PC-9 (cell line): ENCODE data around the gene ATRNL1. TPM values are rescaled to one million over a fixed set of nuclear protein-coding genes. Genes with fewer than 3 reads are reported as not detected.

ENCODE experiments used
- BruUV-seq: library from RNA; stranded (reverse); fragments of 400-500 nt; replicated peaks from 2 replicates; lab custom pipeline; 2021; lab: Mats Ljungman, UMichigan
- CTCF ChIA-PET: fragments of 300-600 bp; sonication (Branson Sonifier 250); formaldehyde crosslinking; loops from one replicate; lab custom pipeline; 2022; ENCODE audit warnings: antibody characterized with exemption; lab: Charles Lee
- POLR2A ChIA-PET: fragments of 300-600 bp; sonication (Branson Sonifier 250); formaldehyde crosslinking; loops from one replicate; lab custom pipeline; 2022; ENCODE audit warnings: antibody characterized with exemption; ENCODE audit not compliant: unreplicated experiment; lab: Charles Lee
- DNase-seq, 2 experiments: peaks; one replicate each; pipeline versions ENCODE4 v3.0.0 to v3.0.0-alpha.2; 2015 to 2022; ENCODE audit warnings: mixed read lengths in 1 of 2
- H2AFZ ChIP-seq: fragments of 200-600 bp; sonication (generic); 2 replicates; pipeline ENCODE4 v1.8.1; 2017; ENCODE audit warnings: antibody characterized with exemption
- H3F3A ChIP-seq: fragments of 200-600 bp; sonication (generic); 2 replicates; pipeline ENCODE4 v1.8.1; 2017; ENCODE audit warnings: antibody characterized with exemption, mild to moderate bottlenecking, low read depth; ENCODE audit not compliant: insufficient read depth
- H3K27ac ChIP-seq: fragments of 200-600 bp; sonication (generic); 2 replicates; pipeline ENCODE4 v1.6.1; 2016; ENCODE audit warnings: mixed run types
- H3K27me3 ChIP-seq: fragments of 200-600 bp; sonication (generic); 2 replicates; pipeline ENCODE4 v1.6.1; 2016; ENCODE audit warnings: low read depth, mixed run types; ENCODE audit not compliant: insufficient read depth
- H3K36me3 ChIP-seq: fragments of 200-600 bp; sonication (generic); 2 replicates; pipeline ENCODE4 v1.6.1; 2016; ENCODE audit warnings: low read depth, mixed run types
- H3K4me1 ChIP-seq: fragments of 200-600 bp; sonication (generic); replicated peaks from 2 replicates; pipeline ENCODE4 v1.6.1; 2016; ENCODE audit warnings: mixed run types; ENCODE audit not compliant: insufficient read depth
- H3K4me2 ChIP-seq: fragments of 200-600 bp; sonication (generic); 2 replicates; pipeline ENCODE4 v1.6.1; 2017; ENCODE audit warnings: mixed run types
- H3K4me3 ChIP-seq: fragments of 200-600 bp; sonication (generic); 2 replicates; pipeline ENCODE4 v1.6.1; 2016; ENCODE audit warnings: mixed run types
- H3K79me2 ChIP-seq: fragments of 200-600 bp; sonication (generic); 2 replicates; pipeline ENCODE4 v1.6.1; 2017; ENCODE audit warnings: low read depth, mixed run types
- H3K9me2 ChIP-seq: fragments of 200-600 bp; sonication (generic); 2 replicates; pipeline ENCODE4 v1.8.1; 2017; ENCODE audit warnings: mild to moderate bottlenecking; ENCODE audit not compliant: insufficient read depth
- H3K9me3 ChIP-seq: fragments of 200-600 bp; sonication (generic); 2 replicates; pipeline ENCODE4 v1.8.1; 2016; ENCODE audit warnings: low read depth; ENCODE audit not compliant: insufficient read depth
- H4K20me1 ChIP-seq: fragments of 200-600 bp; sonication (generic); 2 replicates; pipeline ENCODE4 v1.8.1; 2017; ENCODE audit not compliant: insufficient read depth
- CTCF ChIP-seq: fragments of 200-600 bp; sonication (generic); conservative IDR thresholded peaks from 2 replicates; pipeline ENCODE4 v1.6.1; 2017; ENCODE audit warnings: mixed run types, antibody characterized with exemption, mild to moderate bottlenecking, moderate library complexity
- EZH2 ChIP-seq: fragments of 200-600 bp; sonication (generic); IDR thresholded peaks from 2 replicates; pipeline ENCODE4 v1.8.0; 2017; ENCODE audit warnings: antibody characterized with exemption, low read depth
- intact Hi-C: fragments of 100-400 bp; cut with micrococcal nuclease; formaldehyde crosslinking; loops from one replicate; pipeline ENCODE4 v1.10.0; 2022; ENCODE audit not compliant: unreplicated experiment
- total RNA-seq: library from RNA; stranded (reverse); gene quantifications from 2 replicates; pipeline ENCODE4 v1.2.3, GENCODE V29; 2021

Gene ATRNL1
- total RNA-seq, 1 experiment from 2014 or later: not detected

DNA sequence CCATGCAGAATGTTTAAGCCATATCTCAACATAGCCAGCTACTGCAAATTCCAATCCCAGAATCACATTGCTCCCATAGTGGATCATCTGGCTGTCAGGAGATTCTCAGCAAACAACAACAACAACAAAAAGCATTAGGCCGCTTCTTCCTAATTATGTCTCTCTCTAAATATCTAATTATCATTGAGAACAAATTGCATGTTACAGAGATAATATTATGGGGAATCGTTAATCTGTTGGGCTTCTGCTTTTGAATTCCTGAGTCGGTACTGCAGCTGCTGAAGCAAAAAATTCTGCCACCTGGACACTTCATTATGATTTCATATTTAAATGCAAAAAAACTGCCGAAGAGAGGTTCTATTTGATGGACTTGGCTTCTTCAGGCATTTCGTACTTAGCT, 791.2 kb downstream of the ATRNL1 start:
- Histone ChIP-seq H3F3A (no peaks in the 10 kb centered on the region), H2AFZ (no peak overlapping the region), H3K36me3 (no peaks in the 10 kb centered on the region), H3K4me2 (no peak overlapping the region), H4K20me1 (no peaks in the 10 kb centered on the region), H3K27ac (no peak overlapping the region), H3K9me2 (no peaks in the 10 kb centered on the region), H3K27me3 (peaks cover 8% of the 10 kb centered on the region; the same call in 1 of the 2 replicates), H3K4me1 (no peaks in the 10 kb centered on the region), H3K9me3 (no peaks in the 10 kb centered on the region), H3K4me3 (no peak overlapping the region), H3K79me2 (no peaks in the 10 kb centered on the region)
- ChIA-PET POLR2A (no interaction called here), CTCF (no interaction called here)
- TF ChIP-seq CTCF (no peak), EZH2 (no peak)
- intact Hi-C loops: no loop called here
- no peak for DNase-seq
- no TSS peak for BruUV-seq

DNA sequence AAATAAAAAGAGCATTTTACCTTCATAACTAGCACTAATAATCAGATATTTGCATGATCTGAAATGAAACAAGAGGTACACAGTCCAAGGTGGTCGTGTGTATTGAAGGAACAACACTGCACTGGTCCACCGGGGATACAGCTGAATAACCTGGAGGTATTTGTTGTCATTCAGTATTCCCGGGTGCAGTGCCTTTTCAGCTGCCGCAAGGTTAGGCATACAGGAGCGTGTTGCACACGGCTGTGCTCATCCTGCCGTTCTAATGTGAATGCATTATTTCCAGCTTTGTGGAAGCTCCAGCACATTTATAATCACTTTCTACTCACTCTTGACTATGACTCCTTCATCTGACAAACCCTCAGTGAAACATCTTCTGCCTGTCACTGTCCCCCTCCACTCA, 802.0 kb downstream of the ATRNL1 start:
- Histone ChIP-seq H3K4me1 (no peaks in the 10 kb centered on the region), H3K4me2 (no peak overlapping the region), H2AFZ (no peak overlapping the region), H3K27ac (no peak overlapping the region), H3K36me3 (no peaks in the 10 kb centered on the region), H3K79me2 (no peaks in the 10 kb centered on the region), H3F3A (no peaks in the 10 kb centered on the region), H3K4me3 (no peak overlapping the region), H3K9me3 (no peaks in the 10 kb centered on the region), H3K27me3 (peaks cover 20% of the 10 kb centered on the region; the same call in 1 of the 2 replicates), H3K9me2 (no peaks in the 10 kb centered on the region), H4K20me1 (no peaks in the 10 kb centered on the region)
- intact Hi-C loops: no loop called here
- no TSS peak for BruUV-seq
- ChIA-PET POLR2A (no interaction called here), CTCF (no interaction called here)
- TF ChIP-seq CTCF (no peak), EZH2 (no peak)
- no peak for DNase-seq

- Histone ChIP-seq H3F3A (no peaks in the 10 kb centered on the region), H4K20me1 (no peaks in the 10 kb centered on the region), H3K9me3 (no peaks in the 10 kb centered on the region), H3K4me3 (no peak overlapping the region), H2AFZ (no peak overlapping the region), H3K4me1 (no peaks in the 10 kb centered on the region), H3K36me3 (no peaks in the 10 kb centered on the region), H3K27me3 (peaks cover 17% of the 10 kb centered on the region; the same call in 1 of the 2 replicates), H3K27ac (no peak overlapping the region), H3K79me2 (no peaks in the 10 kb centered on the region), H3K9me2 (no peaks in the 10 kb centered on the region), H3K4me2 (no peak overlapping the region)
- CTCF ChIA-PET: no interaction called here
- POLR2A ChIA-PET: no interaction called here
- intact Hi-C loops: no loop called here
- TF ChIP-seq EZH2 (no peak), CTCF (no peak)
- BruUV-seq: no TSS peak
- DNase-seq: no peak
Observed at GRCh38 chr10:115898242-115898641, 805.1 kb downstream of the ATRNL1 start.
